ENCODE data around the gene SLC7A10. TPM values are rescaled to one million over a fixed set of nuclear protein-coding genes. Genes with fewer than 3 reads are reported as not detected.
"Not testable (repeated sequence)": the region's sequence is repeated elsewhere in the genome, so short reads cannot be mapped to it uniquely, and the experiment has no call there.

Gene SLC7A10
- total RNA-seq, 2 donors from 2014 or later, result not detected

GRCh38 chr19:33227242-33227650 is 1.6 kb upstream of the SLC7A10 start:
- Histone ChIP-seq H3K27ac (no peak overlapping the region), H3K4me1 (ENCODE audit: control insufficient read depth in 1 of 2, low read depth in 2 of 2) (peaks cover 0 to 9% of the 10 kb centered on the region in 2 donors), H3K4me3 (peak overlapping the region; percentile 48), H3K9me3 (peaks cover 10% of the 10 kb centered on the region), H3K36me3 (no peaks in the 10 kb centered on the region), H3K27me3 (replicated peaks; ENCODE audit: insufficient read depth) (peaks cover 10% of the 10 kb centered on the region)
- ATAC-seq (ENCODE audit: insufficient number of reproducible peaks, low FRiP score, low read depth), result no peak
- TF ChIP-seq CTCF (IDR thresholded peaks at IDR 0.05), result no peak
- no peak for DNase-seq (ENCODE audit: low spot score)

GRCh38 chr19:33226550-33227241 is 1.0 kb upstream of the SLC7A10 start:
- H3K27ac ChIP-seq, result no peak overlapping the region
- peaks cover 10% of the 10 kb centered on the region for H3K27me3 ChIP-seq (replicated peaks; ENCODE audit: insufficient read depth)
- peak overlapping the region; percentile 48 for H3K4me3 ChIP-seq
- no peaks in the 10 kb centered on the region for H3K36me3 ChIP-seq
- no peak for TF ChIP-seq CTCF (IDR thresholded peaks at IDR 0.05)
- DNase-seq (ENCODE audit: low spot score) (no peak), ATAC-seq (ENCODE audit: insufficient number of reproducible peaks, low FRiP score, low read depth) (no peak)
- H3K4me1 ChIP-seq (ENCODE audit: control insufficient read depth in 1 of 2, low read depth in 2 of 2), result peaks cover 0 to 9% of the 10 kb centered on the region in 2 donors
- peaks cover 10% of the 10 kb centered on the region for H3K9me3 ChIP-seq

GRCh38 chr19:33224694-33225457 is 774 bp downstream of the SLC7A10 start:
- TF ChIP-seq CTCF (IDR thresholded peaks at IDR 0.05), result no peak
- H3K36me3 ChIP-seq, result no peaks in the 10 kb centered on the region
- no peak for ATAC-seq (ENCODE audit: insufficient number of reproducible peaks, low FRiP score, low read depth)
- peaks cover 10% of the 10 kb centered on the region for H3K9me3 ChIP-seq
- H3K27me3 ChIP-seq (replicated peaks; ENCODE audit: insufficient read depth), result peaks cover 10% of the 10 kb centered on the region
- H3K4me3 ChIP-seq, result peak overlapping the region; percentile 25
- H3K4me1 ChIP-seq (ENCODE audit: control insufficient read depth in 1 of 2, low read depth in 2 of 2), result peaks cover 0 to 9% of the 10 kb centered on the region in 2 donors
- DNase-seq (ENCODE audit: low spot score), result no peak
- no peak overlapping the region for H3K27ac ChIP-seq

GRCh38 chr19:33222255-33222654 is 3.4 kb downstream of the SLC7A10 start:
- H3K4me1 ChIP-seq (ENCODE audit: control insufficient read depth in 1 of 2, low read depth in 2 of 2); H3K9me3 ChIP-seq; DNase-seq (ENCODE audit: low spot score); H3K27me3 ChIP-seq (replicated peaks; ENCODE audit: insufficient read depth); ATAC-seq (ENCODE audit: insufficient number of reproducible peaks, low FRiP score, low read depth); H3K36me3 ChIP-seq; H3K27ac ChIP-seq; H3K4me3 ChIP-seq: not testable (repeated sequence)

GRCh38 chr19:33221638-33222037 is 4.0 kb downstream of the SLC7A10 start:
- Histone ChIP-seq H3K4me3 (no peak overlapping the region), H3K27ac (no peak overlapping the region), H3K4me1 (ENCODE audit: control insufficient read depth in 1 of 2, low read depth in 2 of 2) (peaks cover 0 to 9% of the 10 kb centered on the region in 2 donors), H3K36me3 (no peaks in the 10 kb centered on the region), H3K9me3 (no peaks in the 10 kb centered on the region), H3K27me3 (replicated peaks; ENCODE audit: insufficient read depth) (peaks cover 10% of the 10 kb centered on the region)
- ATAC-seq (ENCODE audit: insufficient number of reproducible peaks, low FRiP score, low read depth) (no peak), DNase-seq (ENCODE audit: low spot score) (no peak)
- no peak for TF ChIP-seq CTCF (IDR thresholded peaks at IDR 0.05)

Measured in thoracic aorta (tissue), 2 donors.